ENCODE results near the gene ADGRV1.

The ADGRV1 gene

DNA sequence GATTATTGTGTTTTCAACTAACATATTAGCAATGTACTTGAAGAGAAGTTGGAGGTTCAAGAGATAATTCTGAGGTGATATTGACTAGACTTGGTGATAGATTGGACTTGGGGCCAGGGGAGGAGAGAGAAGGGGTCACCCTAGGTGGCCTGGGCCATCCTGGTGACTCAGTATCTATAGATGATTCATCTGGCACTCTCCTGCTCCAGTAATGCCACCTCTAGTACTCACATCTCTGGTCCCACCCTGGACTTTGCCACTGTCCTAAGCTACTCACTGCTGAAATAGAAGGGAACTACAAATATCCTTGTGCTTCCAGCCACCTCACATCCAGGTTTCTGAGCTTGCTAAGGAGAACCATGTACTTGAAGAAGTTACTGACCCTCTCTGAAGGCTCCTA lies 574.6 kb downstream of the ADGRV1 start:
- no peak for DNase-seq (ENCODE audit: low read depth in 3 of 3)

DNA sequence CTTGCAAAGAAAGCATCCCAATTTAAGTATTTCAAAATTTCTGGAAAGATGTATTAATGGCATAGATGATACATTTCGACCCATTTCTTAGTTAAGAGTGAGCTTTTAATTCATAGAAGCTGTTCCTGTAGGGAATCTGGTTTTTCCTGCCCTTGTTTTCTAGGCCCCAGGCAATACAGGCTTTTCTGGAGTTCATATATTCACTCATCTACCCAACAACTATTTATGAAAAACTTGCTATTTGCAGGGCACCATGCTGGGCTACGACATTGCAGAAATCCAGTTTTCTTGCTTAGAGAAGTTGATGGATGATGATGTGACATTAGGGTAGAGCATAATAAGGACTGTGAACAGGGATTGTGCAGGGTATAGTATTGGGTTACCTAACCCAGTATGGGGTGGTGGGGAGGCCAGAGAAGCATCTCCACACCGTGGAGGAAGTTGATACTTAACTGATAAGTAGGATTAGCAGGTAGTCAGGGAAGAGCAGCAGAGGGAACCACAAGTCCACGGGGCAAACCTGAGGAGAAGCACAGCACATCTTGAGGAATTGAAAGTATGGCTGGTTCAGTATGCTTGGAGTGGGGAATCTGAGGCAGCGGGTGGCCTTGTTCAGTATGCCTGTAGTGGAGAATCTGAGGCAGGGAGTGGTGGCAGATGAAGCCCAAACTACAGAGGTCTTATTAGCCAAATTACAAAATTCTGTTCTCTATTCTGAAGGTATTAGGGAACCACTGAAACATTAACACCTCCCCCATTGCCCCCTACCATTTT lies 577.1 kb downstream of the ADGRV1 start:
- no peak for DNase-seq (ENCODE audit: low read depth in 3 of 3)

- DNase-seq (ENCODE audit: low read depth in 3 of 3) = no peak
Measured at GRCh38 chr5:91136271-91136670, 577.7 kb downstream of the ADGRV1 start.

- no peak for DNase-seq (ENCODE audit: low read depth in 3 of 3)
Measured at GRCh38 chr5:91137647-91138046, 579.0 kb downstream of the ADGRV1 start.

DNA sequence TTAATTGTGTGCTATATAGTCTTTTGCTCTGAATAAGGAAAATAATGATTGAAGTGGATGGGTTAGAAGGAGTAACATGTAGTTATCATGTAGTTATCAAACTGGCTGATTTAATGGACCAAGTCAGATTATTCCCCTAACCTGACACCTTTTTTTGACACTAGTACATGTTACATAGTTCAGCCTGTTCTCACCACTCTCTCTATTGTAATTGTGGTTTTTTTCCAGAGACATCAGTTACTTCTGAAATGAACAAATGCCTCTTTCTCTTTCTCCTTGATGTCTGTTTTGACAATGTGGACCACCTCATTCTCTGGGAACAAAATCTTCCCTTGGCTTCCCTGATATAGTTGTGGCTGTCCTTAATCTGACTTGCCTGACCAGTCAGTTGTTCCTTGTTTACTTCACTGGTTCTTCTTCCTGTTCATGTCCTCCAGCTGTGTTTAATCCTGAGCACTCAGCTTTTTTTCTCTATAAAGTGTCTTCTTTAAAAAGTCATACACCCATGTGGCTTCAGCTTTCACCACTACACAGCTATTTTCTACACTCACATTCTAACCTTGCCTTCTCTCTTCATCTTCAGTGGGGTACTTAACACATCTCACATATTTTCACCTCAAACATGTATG lies 581.1 kb downstream of the ADGRV1 start:
- DNase-seq (ENCODE audit: low read depth in 3 of 3) = no peak

DNA sequence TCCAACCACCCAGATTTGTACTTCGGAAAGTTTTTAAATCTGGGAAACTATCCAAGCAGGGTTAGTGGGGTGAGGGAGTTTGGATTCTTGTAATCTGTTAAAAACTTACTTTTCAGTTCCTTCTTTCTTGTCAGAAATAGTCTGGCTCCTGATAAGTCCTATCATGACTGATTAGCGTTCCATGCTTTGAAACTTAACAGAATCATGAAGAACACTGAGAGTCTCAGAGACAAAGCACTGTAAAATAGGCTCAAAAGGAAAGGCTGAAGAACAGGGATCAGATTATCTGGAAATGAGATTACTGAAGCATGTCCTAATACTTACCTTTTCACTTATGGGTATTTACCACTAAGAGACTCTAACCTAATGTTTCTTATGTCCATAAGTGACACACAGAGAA lies 582.1 kb downstream of the ADGRV1 start:
- DNase-seq (ENCODE audit: low read depth in 3 of 3) = no peak

- no peak for DNase-seq (ENCODE audit: low read depth in 3 of 3)
Measured at GRCh38 chr5:91141642-91142041, 583.0 kb downstream of the ADGRV1 start.

DNA sequence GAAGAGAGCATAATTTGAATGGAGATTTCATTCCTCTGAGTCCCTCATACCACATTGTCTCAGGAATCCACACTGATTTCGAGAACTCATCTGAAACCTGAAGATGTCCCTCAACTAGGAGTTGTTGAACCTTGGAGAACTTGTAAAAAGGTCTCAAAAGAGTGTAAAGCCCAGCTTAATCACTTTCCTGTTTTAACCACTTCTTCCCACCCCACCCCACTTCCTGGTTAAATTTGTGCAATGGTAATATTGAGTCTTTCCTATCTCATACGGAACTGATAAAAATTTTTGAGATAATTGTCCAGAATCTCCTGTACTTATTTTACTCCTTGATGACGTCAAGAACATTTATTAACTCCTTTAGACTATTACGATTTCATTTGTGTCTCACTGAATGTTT lies 583.8 kb downstream of the ADGRV1 start:
- DNase-seq (ENCODE audit: low read depth in 3 of 3) = no peak

- DNase-seq (ENCODE audit: low read depth in 3 of 3) = no peak
Measured at GRCh38 chr5:91142819-91143218, 584.2 kb downstream of the ADGRV1 start.

- no peak for DNase-seq (ENCODE audit: low read depth in 3 of 3)
Measured at GRCh38 chr5:91143840-91144239, 585.2 kb downstream of the ADGRV1 start.

DNA sequence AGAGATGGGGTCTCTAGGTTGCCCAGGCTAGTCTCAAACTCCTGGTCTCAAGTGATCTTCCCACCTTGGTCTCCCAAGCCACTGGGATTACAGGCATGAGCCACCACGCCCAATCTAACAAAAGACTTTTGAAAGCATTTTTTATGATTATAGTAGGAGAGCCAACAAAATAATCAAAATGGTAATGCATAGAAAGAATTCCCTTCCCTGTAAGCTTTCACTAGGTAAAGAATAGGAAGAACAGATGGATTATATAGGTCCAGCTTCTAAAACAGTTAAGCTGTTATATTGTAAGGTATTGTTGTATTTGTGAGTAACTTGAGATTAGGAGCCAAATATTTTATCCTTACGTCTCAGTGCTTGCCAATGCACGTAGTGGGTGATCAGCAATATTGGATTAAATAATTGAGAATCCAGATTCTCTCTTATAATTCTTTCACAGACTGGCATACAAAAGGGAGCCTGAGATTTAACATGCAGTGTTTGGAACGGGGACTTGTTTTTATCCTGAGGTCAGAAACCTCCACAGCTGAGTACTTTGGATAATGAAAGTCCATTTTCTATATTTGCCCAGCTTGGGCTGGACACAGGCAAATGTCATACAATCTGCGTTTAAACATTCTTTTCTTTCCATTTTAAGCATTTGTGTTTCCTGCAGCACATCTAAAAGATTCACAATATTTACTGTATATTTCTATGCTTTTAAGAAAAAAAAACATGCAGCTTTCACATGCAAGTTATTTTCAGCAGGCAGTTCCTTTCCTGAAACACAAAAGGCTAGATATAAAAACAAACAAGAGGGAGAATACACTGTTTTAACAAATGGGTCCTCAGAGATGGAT lies 586.1 kb downstream of the ADGRV1 start:
- DNase-seq (ENCODE audit: low read depth in 3 of 3) = no peak

DNA sequence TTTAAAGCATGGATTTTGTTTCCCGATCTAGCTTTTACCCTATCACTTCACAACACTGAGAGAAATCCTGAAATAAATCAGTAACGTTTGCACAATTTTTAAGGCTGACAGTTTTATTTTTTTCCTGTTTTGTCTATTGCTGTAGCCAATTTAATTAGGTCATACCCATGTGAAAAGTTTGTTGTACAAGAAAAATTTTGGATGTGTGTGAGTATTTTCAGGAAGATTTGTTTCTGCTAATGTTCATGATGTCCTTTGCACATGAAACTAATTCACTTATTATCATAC lies 586.7 kb downstream of the ADGRV1 start:
- no peak for DNase-seq (ENCODE audit: low read depth in 3 of 3)

DNA sequence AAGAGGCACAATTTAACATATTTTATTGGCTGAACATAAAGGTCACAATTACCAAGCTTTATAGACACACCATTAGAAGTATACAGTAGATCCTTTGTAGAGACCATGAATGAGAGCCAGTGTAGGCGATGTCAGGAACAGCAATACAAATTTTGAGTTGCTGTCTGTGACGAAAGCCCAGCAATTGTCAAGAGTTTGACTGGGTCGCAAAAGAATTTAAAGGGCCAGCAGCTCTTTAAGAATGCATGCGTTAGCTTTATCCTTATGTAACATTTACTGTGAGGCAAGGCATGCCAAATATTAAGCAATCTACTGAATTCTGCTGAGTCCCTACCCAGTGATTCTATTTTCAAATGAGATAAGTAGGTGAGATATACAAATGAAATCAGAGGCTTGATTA lies 587.6 kb downstream of the ADGRV1 start:
- DNase-seq (ENCODE audit: low read depth in 3 of 3) = no peak

GRCh38 chr5:91146905-91147600 lies 588.5 kb downstream of the ADGRV1 start:
- no peak for DNase-seq (ENCODE audit: low read depth in 3 of 3)

DNA sequence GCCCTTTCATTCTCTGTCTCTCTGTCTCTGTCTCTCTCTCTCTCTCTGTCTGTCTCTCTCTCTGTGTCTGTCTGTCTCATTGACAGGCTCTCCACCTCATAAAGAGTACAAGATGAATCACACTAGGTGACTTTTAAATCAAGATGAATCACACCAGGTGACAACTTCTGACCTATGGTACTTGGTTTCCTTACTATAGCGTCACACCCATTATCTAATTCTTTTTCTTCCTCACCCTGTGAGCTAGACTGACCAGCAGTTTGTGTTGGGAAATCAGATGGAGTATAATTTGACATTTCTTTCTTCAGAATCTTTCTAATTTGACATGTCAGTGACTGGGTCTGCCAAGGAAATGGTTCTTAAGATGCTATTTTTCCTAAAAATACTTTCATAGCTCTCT lies 591.6 kb downstream of the ADGRV1 start:
- no peak for DNase-seq (ENCODE audit: low read depth in 3 of 3)

- no peak for DNase-seq (ENCODE audit: low read depth in 3 of 3)
Measured at GRCh38 chr5:91150636-91151035, 592.0 kb downstream of the ADGRV1 start.

DNA sequence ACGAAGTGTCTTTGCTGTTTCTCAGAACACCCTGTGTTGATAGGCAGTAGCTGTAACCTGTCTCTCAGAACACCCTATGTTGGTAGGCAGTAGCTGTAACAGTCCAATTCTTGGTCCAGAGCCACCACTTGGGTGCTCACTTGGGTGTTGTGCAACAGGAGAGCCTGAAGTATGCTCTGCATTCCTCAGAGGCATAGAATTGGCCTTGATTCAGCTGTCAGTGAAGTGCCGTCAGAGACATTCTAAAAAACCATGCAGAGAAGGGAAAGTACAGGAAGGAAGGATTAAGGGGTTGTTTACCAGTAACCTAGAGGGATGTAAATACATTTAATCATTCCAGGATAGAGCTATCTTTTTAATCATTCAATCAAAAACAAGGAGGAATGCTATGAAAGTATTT lies 593.4 kb downstream of the ADGRV1 start:
- DNase-seq (ENCODE audit: low read depth in 3 of 3) = no peak

- DNase-seq (ENCODE audit: low read depth in 3 of 3) = no peak
Measured at GRCh38 chr5:91154338-91154737, 595.7 kb downstream of the ADGRV1 start.

GRCh38 chr5:91155274-91155673 lies 596.7 kb downstream of the ADGRV1 start:
- no peak for DNase-seq (ENCODE audit: low read depth in 3 of 3)

DNA sequence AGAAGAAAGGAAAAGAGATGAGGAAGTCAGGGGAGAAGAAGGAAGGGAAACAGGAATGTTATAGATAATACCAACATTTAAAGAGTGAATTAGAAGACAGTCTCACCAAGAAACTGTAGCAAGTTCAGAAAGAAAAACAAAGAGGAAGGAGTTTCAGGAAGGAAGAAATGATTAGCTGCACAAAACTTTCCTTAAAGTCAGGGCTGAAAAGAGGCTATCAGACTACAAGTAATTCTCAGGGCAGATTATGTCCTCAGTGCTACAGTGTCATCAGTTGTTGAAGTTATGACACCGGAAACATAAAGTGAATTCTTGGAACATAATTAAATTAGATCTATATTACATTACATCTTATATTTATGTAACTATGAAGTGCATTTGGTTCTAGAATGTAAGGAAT lies 597.6 kb downstream of the ADGRV1 start:
- DNase-seq (ENCODE audit: low read depth in 3 of 3) = no peak

- no peak for DNase-seq (ENCODE audit: low read depth in 3 of 3)
Measured at GRCh38 chr5:91158011-91158410, 599.4 kb downstream of the ADGRV1 start.

GRCh38 chr5:91159647-91160046 lies 601.0 kb downstream of the ADGRV1 start:
- no peak for DNase-seq (ENCODE audit: low read depth in 3 of 3)
